GM18861 (cell line): ENCODE data around the gene BTBD7.
"Not testable (repeated sequence)": the region's sequence is repeated elsewhere in the genome, so short reads cannot be mapped to it uniquely, and the experiment has no call there.

Experiments
- ATAC-seq: cut with Tn5 transposase; IDR thresholded peaks from one replicate; pipeline ENCODE4 v1.9.1; 2021; ENCODE audit not compliant: unreplicated experiment

The BTBD7 gene

DNA sequence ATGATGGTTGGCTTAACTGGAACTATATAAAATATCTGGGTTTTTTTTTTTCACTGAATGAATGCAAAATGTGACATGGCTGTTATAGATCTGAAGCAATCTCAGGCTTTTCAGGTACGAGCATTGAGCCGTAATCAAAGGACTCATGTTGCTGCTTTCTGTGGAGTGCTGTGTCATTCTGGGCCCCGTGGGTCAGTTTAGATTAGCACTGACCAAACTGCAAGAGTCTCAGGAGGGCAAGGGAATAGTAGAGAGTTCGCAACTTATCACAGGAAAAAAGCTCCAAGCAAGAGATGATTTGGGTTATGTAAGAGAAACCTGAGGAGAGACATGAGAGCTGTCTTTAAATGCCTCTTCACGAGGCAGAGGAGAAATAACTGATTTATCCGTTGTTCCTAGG, 66.7 kb downstream of the BTBD7 start:
- ATAC-seq: no peak

DNA sequence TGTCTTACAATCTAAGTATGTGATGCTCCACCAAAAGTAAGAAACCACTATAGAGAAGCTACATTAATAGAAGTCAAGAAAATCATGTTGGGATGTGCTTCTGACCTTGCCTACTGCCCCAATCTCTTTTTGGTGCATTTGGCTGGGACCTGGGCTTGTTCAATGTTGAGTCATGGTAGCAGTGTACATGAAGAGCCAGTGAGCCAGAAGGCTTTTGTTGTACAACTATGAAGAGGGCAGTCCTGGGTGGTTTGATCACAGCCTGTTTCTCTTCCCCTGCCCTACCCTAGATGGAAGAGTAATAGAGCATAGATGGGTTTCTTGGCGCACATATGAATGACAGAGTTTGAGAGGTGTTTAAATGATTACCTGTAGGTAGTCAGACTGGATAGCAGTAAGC, 69.4 kb downstream of the BTBD7 start:
- no peak for ATAC-seq

DNA sequence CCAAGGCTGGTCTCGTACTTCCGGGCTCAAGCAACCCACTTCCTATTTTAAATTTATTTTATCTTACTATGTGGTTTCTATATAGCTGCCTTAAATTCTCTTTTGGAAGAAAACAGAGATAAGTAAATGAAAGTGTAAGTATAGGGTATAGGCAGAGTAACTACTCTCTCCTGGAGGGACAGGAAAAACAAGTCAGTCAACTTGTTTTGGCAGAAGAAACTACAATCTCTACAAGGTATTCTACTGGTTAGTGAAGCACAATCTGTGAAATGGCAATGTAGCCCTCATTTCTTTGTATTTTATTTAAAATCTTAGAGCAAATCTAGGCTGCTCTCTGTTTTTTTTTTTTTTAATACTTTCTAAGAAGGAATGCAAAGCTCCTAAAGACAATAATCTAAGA, 70.4 kb downstream of the BTBD7 start:
- no peak for ATAC-seq

DNA sequence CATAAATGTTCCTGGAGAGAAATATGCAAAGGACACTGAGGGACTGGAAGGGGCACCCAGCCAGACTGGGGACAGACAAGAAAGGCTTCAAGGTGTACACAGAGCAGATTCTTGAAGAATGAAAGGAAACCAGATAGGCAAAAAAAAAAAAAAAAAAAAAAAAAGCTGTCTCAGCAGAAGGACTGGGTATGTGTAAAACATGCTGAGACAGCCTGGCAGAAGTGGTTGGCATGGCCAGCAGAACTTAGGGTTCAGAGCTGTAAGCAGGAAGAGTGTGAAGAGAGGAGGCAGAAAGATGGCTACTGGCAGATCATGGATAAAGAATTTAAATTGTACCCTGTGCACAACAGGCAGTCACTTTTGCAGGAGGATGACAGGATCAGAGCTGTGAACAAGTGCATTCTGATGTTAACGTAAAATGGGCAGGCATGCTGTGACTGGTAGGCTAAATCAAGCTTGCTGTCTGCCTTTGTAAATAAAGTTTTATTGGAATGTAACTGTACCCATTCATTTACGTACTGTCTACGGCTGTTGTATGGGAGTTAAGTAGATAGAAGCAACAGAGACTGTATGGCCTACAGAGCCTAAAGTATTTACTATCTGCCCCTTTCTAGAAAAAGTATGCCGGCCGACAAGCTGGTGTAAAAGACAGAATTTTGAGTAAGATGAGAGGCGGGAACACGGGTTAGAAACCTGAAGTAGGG, 83.6 kb downstream of the BTBD7 start:
- ATAC-seq: no peak

DNA sequence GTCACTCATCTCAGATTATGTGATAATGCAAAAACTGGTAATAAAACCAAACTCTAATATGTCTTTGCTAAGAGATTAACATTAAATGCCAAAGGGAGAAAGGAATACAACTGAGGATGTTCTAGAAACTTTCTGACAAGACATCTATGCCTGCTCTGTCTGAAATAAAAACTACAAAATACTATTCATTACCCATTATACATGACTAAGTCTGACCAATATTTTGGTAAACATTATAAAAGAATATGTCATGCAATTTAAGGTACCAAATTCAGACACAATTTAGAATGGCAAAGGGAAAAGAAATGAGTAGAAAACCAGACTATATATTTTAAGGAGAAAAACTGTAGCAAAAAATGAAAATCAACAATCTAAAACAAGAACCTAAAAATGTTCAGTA, 86.3 kb downstream of the BTBD7 start:
- ATAC-seq: no peak

DNA sequence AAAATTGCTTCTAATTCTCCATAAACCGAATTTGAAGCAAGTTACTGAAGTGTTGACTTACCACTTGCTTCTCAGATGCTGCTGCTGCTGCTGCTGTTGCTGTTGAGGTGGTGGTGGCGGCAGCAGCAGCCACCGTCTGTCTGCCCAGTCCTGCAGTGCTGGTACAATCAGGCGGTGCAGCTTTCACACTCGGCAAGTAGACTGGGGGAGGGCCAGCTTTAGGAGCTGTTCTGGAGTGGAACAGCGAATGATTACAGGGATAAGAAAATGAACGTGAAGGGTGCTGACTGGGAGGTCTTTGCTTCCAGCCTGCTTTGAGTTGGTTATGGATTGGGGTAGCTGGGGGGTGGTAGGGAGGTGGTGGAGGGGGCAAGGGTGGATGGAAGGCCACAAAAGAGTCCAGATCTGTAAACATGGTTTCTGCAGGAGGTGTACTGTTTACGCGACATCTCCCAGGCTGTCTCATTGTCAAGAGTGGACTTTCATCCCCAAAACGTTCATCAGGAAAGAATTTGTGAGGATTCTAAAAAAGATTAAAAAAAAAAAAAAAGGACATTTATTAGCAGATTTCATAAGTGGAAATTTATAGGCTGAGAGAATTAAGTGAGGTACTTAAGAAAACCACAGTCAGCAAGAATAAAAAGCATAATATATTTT, 86.9 kb downstream of the BTBD7 start:
- ATAC-seq: no peak

DNA sequence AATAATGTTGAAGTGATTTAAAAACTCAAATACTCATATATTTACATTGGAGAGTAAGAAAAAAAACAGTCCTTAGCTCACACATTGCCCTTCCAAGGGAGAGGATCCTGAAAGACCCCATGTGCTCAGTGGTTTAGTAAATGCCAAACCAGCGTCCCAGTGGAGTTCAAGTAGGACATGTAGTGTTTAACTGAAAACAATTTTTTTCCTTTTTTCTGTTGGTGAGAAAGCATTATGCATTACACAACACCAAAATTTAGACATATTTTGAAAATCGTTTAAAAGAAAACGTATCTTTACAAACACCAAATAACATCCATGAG, 92.2 kb downstream of the BTBD7 start:
- no peak for ATAC-seq

DNA sequence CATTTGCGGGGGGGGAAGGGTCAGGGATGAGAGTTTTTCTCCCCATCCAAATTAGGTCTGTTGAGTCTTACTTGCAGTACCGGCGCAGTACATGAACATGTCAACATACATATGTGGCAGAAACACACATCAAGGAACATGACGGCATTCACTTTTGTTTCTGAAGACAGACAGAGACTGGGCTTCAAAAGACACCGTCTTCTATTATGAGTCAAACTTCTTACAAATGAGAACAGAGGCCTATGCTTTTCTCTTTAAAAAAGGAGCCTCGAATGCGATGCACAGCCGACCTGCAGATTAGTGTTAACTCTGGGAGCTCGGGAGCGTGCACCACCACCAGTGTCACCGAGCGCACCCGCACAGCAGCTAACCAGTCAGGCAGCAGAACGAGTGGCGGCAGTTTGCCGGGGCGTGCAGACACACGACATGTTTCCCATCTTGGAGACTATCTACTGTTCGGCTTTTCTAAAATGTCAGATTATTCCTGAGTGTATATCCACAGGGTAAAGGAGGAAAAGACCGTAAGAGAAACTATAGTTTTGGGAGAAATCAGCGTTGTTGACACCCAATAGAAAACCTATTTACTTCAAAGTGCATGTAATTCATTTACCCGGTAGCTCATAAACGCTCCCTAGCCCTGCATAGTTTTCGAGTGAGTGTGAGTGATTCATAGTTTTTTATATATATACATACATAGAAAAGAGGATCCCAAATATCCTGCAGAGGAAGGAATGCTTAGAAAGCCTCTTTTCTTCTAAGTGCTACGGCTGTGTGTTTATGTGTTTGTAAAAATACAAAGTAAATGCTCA, 92.8 kb downstream of the BTBD7 start:
- ATAC-seq: no peak

DNA sequence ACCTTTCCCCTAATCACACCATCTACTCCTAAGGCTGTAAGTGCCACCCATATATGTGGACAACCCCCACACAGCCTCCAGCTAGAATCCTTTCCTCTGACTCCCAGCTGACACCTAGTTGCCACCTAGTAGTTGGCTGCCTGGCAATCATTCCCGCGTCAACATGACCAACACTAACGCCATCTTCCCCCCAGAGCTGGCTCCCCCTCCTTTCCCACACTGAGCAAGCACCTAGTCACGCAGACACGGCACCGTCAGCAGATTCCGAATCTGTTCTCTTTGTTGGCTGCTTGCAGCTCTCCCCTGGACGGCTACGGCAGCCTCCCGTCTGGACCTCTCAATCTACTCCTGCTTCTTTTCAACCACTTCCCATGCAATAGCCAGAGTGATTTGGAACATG, 98.0 kb downstream of the BTBD7 start:
- ATAC-seq: no peak

DNA sequence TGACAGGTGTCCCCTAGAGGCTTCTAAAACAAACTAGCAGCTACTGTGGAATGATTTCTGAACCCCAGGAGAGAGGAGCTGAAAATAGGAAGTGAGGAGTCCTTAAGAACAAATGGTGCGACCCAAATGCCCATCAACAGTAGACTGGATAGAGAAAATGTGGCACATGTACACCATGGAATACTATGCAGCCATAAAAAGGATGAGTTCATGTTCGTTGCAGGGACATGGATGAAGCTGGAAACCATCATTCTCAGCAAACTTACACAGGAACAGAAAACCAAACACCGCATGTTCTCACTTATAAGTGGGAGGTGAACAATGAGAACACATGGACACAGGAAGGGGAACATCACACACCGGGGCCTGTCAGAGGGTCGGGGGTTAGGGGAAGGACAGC, 99.8 kb downstream of the BTBD7 start:
- not testable (repeated sequence) for ATAC-seq

DNA sequence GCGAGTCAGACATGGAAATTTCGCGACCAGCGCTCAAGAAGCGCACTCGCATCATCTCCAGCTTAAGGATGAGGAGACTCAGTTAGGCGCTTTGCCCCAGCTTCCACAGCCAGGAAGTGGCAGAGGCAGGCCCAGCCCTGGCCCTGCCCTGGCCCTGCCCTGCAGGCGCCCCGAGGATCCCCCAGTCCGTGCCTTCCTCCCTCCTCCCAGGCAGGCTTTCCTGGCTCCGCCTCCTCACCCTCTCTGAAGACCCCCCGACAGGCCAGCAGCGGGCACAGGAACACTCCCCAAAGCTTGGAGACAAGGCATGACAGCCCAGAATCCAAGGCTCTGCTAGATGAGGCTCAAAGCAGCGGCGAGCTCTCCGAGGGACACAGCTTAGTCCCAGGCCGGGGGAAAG, 100.7 kb downstream of the BTBD7 start:
- no peak for ATAC-seq

DNA sequence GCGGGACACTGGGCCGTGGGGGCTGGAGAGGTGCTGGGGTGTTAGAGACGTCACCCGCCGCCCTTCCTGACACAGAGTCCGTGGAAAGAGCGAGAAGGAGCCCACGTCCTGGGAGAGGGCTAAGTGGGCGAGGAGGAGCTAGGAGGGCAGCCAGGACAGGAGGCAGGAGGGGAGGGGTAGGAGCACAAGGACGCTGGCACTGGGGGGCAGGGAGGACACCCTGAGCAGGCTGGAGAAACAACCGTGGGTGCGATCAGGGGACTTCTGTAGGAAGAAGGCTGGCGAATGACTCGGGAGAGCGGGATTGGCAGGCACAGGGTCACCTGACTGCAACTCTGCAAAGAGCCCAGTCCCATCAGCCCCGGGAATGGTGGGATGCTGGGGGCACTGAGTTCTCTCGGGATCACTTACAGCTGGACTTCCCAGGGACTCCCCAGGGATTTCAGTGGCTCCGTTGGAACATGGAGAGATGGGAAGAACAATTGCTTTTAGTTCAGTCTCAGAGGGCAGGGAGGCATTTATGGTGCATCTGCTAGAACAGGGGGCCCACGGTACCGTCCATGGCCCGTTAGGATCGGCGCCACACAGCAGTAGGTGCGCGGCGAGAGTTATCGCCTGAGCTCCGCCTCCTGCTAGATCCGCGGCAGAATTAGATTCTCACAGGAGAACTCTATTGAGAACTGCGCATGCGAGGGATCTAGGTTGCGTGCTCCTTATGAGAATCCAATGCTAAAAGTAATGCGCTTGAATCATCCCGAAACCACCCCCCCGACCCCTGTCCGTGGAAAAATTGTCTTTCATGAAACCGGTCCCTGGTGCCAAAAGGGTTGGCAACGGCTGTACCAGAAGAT, 101.5 kb downstream of the BTBD7 start:
- ATAC-seq: no peak

DNA sequence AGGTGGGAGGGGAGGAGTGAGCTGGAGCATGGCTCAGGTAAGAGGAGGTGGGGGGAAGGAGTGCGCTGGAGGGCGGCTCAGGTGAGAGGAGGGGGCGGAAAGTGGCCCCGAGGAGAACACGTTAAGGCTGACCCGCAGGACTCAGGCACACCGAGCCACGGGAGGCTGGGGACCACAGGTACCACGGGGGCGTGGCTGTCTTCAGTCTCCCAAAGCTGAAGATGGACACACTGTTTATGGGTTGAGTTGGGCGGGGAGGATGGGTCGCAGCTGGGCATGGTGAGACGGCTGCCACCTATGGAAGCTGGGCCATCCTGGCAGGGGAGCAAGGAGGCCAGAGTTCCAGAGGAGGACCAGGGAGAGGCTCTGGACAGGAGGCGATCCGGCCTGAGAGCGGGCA, 102.3 kb downstream of the BTBD7 start:
- ATAC-seq: no peak

DNA sequence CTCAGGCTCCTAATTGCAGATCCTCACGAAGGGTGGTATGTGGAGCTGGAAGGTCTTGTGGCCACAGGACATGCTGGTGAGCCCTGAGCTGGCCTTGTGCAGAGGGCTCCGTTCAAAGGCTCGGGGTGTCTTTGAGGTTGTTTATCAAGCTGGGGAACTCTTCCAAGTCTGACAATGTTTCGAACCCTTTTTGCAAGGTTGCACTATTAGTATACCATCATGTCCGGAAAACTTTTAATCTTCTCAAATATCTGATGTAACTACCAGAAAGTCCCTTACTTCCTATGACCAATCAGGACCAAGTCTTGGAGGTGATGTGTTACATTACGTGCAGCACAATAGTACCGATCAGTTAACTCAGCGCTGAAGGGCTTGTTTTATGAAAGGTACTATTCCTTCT, 104.3 kb downstream of the BTBD7 start:
- no peak for ATAC-seq

DNA sequence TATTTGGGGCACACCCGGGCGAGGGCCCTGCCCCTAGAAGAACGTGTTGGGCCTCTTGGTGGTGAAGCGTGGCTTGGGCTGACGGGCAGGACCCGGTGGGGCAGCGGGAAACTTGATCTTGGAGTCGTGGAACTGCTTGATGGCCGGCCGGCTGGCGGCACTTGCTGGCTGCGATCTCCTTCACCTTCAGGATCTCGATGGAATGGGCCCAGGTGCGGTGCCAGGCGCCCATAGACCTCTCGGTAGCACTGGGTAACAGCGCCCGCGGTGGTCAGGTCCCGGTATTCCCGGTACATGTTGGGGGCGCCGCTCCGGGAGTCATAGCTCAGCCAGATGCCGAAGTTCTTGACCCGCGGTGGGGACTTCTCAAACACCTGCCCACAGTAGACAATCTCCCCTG, 109.3 kb downstream of the BTBD7 start:
- ATAC-seq: no peak

DNA sequence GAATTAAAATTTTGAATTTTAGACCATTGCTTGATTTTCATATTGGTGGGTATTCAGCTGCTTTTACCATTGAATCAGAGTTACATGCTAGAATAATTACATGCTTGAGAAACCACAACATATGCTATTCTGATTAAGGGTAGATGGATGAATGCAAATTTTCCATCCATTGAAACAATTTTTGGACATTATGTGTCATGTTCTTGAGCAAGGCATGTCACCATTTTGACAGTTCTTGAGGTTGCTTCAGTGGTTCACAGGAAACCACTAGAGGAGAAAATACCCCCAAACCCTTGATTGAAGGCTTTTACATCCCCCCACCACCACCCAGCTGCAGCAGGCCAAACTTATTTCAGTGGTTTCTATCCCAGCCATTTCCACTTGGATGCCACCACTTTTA, 112.3 kb downstream of the BTBD7 start:
- ATAC-seq: no peak

DNA sequence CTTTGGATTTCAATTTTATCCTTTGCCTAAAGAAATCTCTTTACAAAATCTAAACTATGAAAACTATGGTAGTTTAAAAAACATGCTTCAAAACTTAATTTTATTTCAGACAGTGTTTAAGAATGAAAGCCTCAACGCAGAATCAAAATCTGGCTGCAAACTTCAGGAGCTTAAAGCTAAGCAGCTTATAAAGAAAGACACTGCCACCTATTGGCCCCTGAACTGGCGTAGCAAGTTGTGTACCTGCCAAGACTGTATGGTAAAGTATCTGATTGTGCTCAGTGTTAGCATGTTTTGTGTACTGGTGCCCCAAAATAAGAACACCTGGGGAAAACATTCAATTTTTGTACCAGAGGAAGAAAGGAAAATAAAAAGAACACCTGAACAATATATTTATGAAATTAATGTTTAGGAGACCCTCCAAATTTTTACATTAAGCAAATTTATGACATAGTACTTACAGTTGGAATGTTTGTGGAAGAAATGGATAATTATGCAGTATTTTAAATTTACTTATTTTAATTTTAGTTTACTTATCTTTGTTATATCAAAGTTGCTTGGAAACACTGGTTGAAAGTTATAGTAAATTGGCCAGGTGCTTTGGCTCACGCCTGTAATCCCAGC, 113.6 kb downstream of the BTBD7 start:
- no peak for ATAC-seq

DNA sequence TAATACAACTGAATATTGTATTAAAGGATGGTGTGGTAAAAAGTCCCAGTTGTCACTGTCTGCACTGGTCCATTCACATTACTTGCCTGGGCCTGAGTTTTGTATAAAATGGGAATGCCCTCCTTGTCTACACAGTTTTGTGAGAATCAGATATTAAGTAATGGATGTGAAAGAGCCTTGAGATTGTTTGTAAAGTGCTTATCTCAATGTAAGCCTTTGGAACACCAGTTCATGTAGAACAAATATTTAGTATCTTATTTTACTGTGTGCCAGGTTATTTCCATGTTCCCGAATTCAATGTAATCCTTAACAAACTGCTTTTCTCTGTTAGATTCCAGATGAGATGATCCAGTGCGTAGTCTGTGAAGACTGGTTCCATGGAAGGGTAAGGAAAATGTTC, 118.2 kb downstream of the BTBD7 start:
- no peak for ATAC-seq

DNA sequence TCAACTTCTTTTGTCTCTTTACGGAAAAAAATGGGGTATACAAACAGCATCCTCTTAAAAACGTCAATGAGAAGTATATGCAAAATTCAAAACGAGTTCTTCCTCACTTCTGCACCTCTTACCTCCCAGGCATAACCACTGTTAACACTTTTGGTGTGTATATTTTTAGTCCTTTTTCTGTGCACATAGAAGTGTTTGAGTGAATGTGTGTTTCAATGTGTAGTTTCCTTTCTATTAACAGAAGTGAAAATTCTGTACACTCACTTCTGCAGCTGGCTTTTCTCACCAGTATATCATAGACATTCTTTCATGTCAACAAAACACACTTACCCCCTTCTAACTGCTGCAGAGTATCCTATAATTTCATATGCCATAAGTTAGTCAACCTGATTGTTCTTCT, 120.4 kb downstream of the BTBD7 start:
- ATAC-seq: peak; percentile 72

DNA sequence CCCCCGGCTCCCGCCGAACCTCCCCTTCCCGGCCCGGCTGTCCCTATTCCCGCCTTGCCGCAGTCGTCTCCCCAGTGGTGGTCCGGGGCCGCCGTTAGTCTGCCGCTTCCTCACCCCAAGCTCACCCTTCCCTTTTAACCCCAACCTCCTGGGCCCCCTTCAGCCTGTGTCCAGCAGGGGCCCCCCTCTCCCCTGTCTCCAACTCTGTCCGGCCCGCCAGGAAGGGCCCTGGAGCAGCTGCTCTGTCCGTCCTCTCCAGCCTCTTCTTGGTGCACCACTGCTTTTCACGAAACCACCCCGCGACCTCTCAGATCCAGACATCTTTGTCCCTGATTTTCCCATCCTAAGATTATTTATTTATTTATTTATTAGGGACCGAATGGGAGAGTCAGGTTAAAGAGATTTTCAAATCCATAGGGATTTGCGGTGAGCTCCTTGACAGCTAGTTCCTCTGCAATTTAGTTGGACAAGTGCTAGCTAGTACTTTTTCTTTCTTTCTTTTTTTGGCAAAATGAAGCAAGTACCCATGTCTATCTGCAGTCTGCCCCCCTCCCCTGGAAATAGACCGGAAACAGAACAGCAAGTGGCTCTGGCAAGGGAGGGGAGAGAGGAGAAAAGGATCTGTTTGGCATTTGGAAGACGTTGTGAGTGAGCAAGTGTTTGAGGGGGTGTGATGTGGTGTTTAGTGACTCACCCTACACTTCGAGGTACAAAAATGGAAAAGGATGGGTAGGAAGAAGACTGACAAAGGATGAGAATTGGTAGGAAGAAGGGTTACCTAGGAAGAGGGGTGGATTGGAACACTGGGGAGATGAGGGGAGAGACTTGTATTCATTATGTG, 125.1 kb downstream of the BTBD7 start:
- peak; percentile 11 for ATAC-seq
